ENCODE data around the gene KCNJ4.

GRCh38 chr22:38411016-38411415, 44.0 kb downstream of the KCNJ4 start:
- TF ChIP-seq EP300 (IDR thresholded peaks at IDR 0.05; ENCODE audit: low read depth) (no peak), POLR2AphosphoS5 (IDR thresholded peaks at IDR 0.05) (no peak), POLR2A (IDR thresholded peaks at IDR 0.05) (no peak)
- TF ChIP-seq, protein P1, sequence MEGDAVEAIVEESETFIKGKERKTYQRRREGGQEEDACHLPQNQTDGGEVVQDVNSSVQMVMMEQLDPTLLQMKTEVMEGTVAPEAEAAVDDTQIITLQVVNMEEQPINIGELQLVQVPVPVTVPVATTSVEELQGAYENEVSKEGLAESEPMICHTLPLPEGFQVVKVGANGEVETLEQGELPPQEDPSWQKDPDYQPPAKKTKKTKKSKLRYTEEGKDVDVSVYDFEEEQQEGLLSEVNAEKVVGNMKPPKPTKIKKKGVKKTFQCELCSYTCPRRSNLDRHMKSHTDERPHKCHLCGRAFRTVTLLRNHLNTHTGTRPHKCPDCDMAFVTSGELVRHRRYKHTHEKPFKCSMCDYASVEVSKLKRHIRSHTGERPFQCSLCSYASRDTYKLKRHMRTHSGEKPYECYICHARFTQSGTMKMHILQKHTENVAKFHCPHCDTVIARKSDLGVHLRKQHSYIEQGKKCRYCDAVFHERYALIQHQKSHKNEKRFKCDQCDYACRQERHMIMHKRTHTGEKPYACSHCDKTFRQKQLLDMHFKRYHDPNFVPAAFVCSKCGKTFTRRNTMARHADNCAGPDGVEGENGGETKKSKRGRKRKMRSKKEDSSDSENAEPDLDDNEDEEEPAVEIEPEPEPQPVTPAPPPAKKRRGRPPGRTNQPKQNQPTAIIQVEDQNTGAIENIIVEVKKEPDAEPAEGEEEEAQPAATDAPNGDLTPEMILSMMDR (IDR thresholded peaks at IDR 0.05), result no peak
